Measurements from ENCODE around the gene PPP4R3A. TPM values are rescaled to one million over a fixed set of nuclear protein-coding genes. Genes with fewer than 3 reads are reported as not detected.

The PPP4R3A gene
- total RNA-seq, 3 donors from 2014 or later (not counting 1 experiment from before 2014, with no cell fraction given): 168 to 216 (median 180) TPM

GRCh38 chr14:91482263-91483013, 27.7 kb downstream of the PPP4R3A start:
- WGBS (ENCODE audit: insufficient coverage): 95% methylated on average over 2 of the region's 2 CpGs
- Histone ChIP-seq H3K36me3 (ENCODE audit: control insufficient read depth, insufficient read depth, low read length) (peaks cover 76% of the 10 kb centered on the region), H3K27me3 (ENCODE audit: control insufficient read depth, insufficient read depth, low read length) (no peaks in the 10 kb centered on the region), H3K27ac (ENCODE audit: low read length) (no peak overlapping the region), H3K4me3 (ENCODE audit: low read length) (no peak overlapping the region), H3K9me3 (ENCODE audit: control insufficient read depth, insufficient read depth, low read length) (no peaks in the 10 kb centered on the region), H3K4me1 (ENCODE audit: control insufficient read depth, insufficient read depth, low read length) (peaks cover 4% of the 10 kb centered on the region)
- Mint-ChIP-seq H3K36me3 (peaks cover 35% of the 10 kb centered on the region), H3K27me3 (ENCODE audit: low read depth in 2 of 2) (no peaks in the 10 kb centered on the region), H3K9me3 (no peaks in the 10 kb centered on the region), H3K4me1 (peaks cover 52 to 65% of the 10 kb centered on the region in 2 donors), H3K27ac (peak overlapping the region; percentile 48 to 68), H3K4me3 (no peak overlapping the region)
- no peak for TF ChIP-seq CTCF (IDR thresholded peaks at IDR 0.05)
- ATAC-seq (no peak), DNase-seq (no peak)
- intact Hi-C loops (cut with micrococcal nuclease): no loop called here

- no peaks in the 10 kb centered on the region for H3K9me3 ChIP-seq (ENCODE audit: control insufficient read depth, insufficient read depth, low read length)
- 82% methylated on average over 3 of the region's 3 CpGs for WGBS (ENCODE audit: insufficient coverage)
- H3K4me1 ChIP-seq (ENCODE audit: control insufficient read depth, insufficient read depth, low read length): peaks cover 4% of the 10 kb centered on the region
- H3K9me3 Mint-ChIP-seq: no peaks in the 10 kb centered on the region
- intact Hi-C loops (cut with micrococcal nuclease): no loop called here
- ATAC-seq (no peak), DNase-seq (no peak)
- H3K4me3 ChIP-seq (ENCODE audit: low read length): no peak overlapping the region
- peaks cover 93% of the 10 kb centered on the region for H3K36me3 ChIP-seq (ENCODE audit: control insufficient read depth, insufficient read depth, low read length)
- H3K27ac Mint-ChIP-seq: peak overlapping the region; percentile 68 to 80
- peaks cover 38 to 41% of the 10 kb centered on the region in 2 donors for H3K4me1 Mint-ChIP-seq
- no peak overlapping the region for H3K27ac ChIP-seq (ENCODE audit: low read length)
- H3K27me3 Mint-ChIP-seq (ENCODE audit: low read depth in 2 of 2): no peaks in the 10 kb centered on the region
- H3K27me3 ChIP-seq (ENCODE audit: control insufficient read depth, insufficient read depth, low read length): no peaks in the 10 kb centered on the region
- no peak for TF ChIP-seq CTCF (IDR thresholded peaks at IDR 0.05)
- H3K4me3 Mint-ChIP-seq: no peak overlapping the region
- H3K36me3 Mint-ChIP-seq: peaks cover 28% of the 10 kb centered on the region
These were observed 32.7 kb downstream of the PPP4R3A start for GRCh38 chr14:91477388-91477787.

- ATAC-seq: no peak
These were observed 37.1 kb downstream of the PPP4R3A start for GRCh38 chr14:91473046-91473445.

More at GRCh38 chr14:91473046-91473445, 37.1 kb downstream of the PPP4R3A start:
- Mint-ChIP-seq H3K36me3 (peaks cover 36% of the 10 kb centered on the region), H3K27ac (peak overlapping the region; percentile 61 to 77), H3K27me3 (ENCODE audit: low read depth in 2 of 2) (no peaks in the 10 kb centered on the region), H3K9me3 (no peaks in the 10 kb centered on the region), H3K4me1 (peaks cover 19 to 24% of the 10 kb centered on the region in 2 donors), H3K4me3 (no peak overlapping the region)
- H3K4me3 ChIP-seq (ENCODE audit: low read length): no peak overlapping the region
- peaks cover 90% of the 10 kb centered on the region for H3K36me3 ChIP-seq (ENCODE audit: control insufficient read depth, insufficient read depth, low read length)
- H3K4me1 ChIP-seq (ENCODE audit: control insufficient read depth, insufficient read depth, low read length): peaks cover 2% of the 10 kb centered on the region
- TF ChIP-seq CTCF (IDR thresholded peaks at IDR 0.05): no peak
- DNase-seq: no peak
- H3K27ac ChIP-seq (ENCODE audit: low read length): no peak overlapping the region
- WGBS (ENCODE audit: insufficient coverage): no CpG with 5 or more reads among the region's 2 CpGs
- H3K9me3 ChIP-seq (ENCODE audit: control insufficient read depth, insufficient read depth, low read length): no peaks in the 10 kb centered on the region
- intact Hi-C loops (cut with micrococcal nuclease): no loop called here
- H3K27me3 ChIP-seq (ENCODE audit: control insufficient read depth, insufficient read depth, low read length): no peaks in the 10 kb centered on the region

Measured in natural killer cell (primary cell).